ENCODE results near the gene PKN2.

DNA sequence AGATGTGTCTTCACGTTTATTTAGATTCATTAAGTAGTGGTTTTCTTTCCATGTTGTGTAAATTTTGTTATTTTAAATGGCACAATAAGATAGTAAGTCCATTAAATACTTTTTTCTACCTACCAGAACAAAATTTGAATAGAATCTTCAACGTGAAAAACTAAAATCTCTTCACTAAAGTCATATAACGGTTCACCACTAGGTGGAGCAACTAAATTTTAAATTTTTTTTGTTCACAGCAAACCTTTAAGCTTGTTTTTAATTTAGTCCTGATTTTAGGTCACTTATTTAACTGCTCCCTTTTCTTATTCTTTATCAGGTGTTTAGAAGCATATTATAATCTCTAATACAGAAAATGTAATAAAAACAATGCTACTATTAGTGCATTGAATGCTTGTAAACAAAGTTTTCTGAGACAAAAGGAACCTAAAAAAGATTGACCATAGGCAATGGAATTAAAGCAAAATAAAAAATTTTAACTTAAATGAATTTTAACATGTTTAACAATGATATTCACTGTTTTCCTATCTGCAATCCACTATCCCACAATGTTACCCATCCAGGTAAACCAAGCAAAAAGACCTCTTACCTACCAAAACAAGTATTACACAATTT is 28.3 kb upstream of the PKN2 start:
- TF ChIP-seq POLR2A (IDR thresholded peaks at IDR 0.05; ENCODE audit: extremely low read depth, insufficient read length), result no peak
- peak; percentile 12 for TF ChIP-seq CTCF (IDR thresholded peaks at IDR 0.05; ENCODE audit: low read depth, low read length)
